Activated CD8-positive, alpha-beta memory T cell treated with anti-CD3 and anti-CD28 coated beads for 1 hour (primary cell): ENCODE measurements around the gene ZNF280B.
"Not testable (repeated sequence)": the region's sequence is repeated elsewhere in the genome, so short reads cannot be mapped to it uniquely, and the experiment has no call there.

Experiments
- DNase-seq, 2 donors: peaks; one replicate each; pipeline ENCODE4 v3.0.0-alpha.2; 2020; ENCODE audit warnings: low read depth in 1 of 2; ENCODE audit errors: extremely low read depth in 1 of 2

ZNF280B gene

DNA sequence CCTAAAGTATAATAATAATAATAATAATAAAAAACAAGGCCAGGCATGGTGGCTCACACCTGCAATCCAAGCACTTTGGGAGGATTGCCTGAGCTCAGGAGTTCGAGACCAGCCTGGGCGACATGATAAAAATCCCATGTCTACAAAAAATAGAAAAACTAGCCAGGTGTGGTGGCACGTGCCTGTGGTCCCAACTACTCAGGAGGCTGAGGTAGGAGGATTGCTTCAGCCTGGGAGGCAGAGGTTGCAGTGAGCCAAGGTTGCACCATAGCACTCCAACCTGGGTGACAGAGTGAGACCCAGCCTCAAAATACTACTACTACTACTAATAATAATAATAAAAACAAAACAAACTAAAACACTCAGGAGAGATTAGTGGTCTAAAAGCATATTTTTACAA, 27.1 kb upstream of the ZNF280B start:
- no peak for DNase-seq

DNA sequence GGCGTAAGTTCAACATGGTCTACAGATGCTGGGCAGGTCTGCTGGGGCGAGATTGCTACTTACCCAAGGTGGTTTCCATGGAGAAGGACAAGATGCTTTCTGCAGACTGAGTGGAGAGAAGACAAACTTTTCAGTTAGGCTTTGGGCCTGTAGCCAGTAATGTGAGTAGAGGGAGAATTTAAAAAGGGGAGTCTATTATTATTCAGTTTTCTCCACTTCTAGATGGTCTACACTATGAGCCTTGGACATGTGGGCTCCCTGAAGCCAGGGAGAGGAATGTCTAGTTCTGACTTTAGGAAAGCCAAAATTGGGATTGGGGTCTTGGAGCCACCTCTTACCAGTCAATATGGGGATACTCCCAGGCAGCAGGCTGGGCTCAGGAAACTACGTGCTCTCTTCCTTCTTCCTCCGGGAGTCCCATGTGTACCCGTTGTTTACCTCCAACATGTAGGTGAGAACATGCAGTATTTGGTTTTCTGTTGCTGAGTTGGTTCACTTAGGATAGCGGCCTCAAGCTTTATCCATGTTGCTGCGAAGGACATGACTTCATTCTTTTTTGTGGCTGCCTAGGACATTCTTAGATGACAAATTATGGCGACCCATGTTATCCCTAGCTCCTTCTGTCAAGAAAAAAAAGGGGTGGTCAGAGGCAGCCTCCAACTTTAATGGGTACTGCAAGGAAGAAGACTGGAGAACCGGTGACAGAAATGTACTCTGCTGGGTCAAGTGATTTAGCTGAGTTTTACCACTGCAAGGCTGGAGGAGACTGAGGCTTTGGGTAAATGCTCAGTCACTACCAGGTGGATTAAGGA, 26.3 kb upstream of the ZNF280B start:
- no peak for DNase-seq

DNA sequence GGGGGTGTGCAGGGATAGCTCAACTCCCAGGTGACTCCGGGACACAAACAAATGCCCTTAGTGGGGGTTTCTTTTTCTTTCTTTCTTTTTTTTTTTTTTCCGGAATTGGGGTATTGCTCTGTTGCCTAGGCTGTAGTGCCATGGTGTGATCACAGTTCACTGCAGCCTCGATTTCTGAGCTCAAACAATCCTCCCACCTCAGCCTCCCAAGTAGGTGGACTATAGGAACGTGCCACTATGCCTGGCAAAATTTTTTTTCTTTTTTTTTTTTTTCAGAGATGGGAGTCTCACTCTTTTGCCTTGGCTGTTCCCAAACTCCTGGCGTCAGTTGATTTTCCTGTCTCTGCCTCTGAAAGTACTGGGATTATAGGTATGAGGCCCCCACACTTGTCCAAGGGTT, 25.3 kb upstream of the ZNF280B start:
- DNase-seq: no peak

GRCh38 chr22:22533417-22533816, 24.9 kb upstream of the ZNF280B start:
- no peak for DNase-seq

DNA sequence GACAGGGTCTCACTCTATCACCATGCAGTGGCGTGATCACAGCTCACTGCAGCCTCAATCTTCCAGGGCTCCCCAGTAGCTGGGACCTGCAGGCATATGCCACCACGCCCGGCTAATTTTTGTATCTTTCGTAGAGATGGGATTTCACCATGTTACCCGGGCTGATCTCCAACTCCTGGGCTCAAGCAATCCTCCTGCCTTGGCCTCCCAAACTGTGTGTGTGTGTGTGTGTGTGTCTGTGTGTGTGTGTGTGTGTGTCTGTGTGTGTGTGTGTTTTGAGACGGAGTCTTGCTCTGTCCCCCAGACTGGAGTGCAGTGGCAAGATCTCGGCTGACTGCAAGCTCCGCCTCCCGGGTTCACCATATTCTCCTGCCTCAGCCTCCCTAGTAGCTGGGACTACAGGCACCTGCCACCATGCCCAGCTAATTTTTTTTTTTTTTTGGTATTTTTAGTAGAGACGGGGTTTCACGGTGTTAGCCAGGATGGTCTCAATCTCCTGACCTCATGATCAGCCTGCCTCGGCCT, 24.1 kb upstream of the ZNF280B start:
- not testable (repeated sequence) for DNase-seq

- no peak for DNase-seq
Measured at GRCh38 chr22:22531770-22532546, 23.4 kb upstream of the ZNF280B start.

- no peak for DNase-seq
Measured at GRCh38 chr22:22528780-22529179, 20.2 kb upstream of the ZNF280B start.

- DNase-seq: no peak
Measured at GRCh38 chr22:22527312-22527711, 18.8 kb upstream of the ZNF280B start.

GRCh38 chr22:22526125-22526912, 17.8 kb upstream of the ZNF280B start:
- no peak for DNase-seq

DNA sequence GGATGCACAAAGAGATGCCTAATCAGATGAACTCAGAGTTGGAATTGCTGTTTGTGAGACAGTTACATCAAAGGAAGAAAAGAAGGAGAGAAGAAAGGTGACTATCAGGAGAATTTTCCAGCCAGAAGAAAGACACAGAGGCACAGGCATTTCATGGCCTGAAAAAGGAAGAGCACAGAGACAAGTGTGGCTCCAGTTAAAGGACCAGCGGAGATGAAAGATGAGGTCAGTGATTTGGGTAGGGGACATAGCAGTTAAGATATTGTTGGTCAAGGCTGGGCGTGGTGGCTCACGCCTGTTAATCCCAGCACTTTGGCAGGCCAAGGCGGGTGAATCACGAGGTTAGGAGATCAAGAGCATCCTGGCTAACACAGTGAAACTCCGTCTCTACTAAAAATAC, 15.0 kb upstream of the ZNF280B start:
- DNase-seq: no peak

- no peak for DNase-seq
Measured at GRCh38 chr22:22521631-22522030, 13.1 kb upstream of the ZNF280B start.

DNA sequence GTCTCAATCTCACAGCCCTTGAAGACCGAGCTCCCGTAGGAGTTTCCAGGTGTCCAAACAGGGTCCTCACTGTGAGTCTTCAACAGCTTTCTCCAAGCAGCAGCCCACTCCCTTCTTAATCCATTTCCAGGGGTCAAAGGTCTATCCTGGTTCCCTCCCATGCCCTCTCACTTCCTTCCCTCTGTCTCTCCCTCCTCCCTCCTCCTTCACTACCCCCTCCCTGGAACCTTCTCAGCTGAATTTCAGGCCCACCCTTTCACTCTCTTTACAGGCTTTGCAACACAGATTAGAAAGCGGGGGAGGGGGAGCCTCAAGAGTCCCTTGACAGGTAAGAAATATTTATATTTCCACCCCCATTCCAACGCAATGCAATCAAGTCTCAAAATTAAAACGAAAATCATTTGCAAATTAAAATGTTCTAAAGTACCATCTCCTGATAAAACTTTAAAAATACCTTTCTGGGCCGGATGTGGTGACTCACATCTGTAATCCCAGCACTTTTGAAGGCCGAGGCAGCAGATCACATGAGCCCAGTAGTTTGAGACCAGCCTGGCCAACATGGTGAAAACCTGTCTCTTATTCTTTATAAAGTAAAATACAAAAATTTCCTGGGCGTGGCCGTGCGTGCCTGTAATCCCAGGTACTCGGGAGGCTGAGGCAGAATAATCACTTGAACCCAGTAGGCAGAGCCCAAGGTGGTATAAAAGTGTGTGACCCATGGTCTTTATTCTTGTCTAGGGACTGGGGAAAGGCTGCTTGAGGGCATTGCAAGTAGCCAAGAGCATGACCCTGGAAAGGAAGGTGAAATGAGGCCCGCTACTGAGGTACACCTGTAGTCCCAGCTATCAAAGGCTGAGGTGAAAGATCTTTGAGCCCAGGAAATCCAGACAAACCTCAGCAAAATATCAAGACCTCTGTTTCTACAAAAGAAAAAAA, 12.4 kb upstream of the ZNF280B start:
- DNase-seq: no peak

GRCh38 chr22:22520020-22520656, 11.6 kb upstream of the ZNF280B start, which contains the start of gene ZNF280A:
Gene ZNF280A, minus strand, starts transcription at chr22:22520270. Its CDS starts 4,640 bp downstream, at chr22:22515630.
- no peak for DNase-seq

GRCh38 chr22:22519591-22519990, 11.0 kb upstream of the ZNF280B start:
- DNase-seq: no peak

DNA sequence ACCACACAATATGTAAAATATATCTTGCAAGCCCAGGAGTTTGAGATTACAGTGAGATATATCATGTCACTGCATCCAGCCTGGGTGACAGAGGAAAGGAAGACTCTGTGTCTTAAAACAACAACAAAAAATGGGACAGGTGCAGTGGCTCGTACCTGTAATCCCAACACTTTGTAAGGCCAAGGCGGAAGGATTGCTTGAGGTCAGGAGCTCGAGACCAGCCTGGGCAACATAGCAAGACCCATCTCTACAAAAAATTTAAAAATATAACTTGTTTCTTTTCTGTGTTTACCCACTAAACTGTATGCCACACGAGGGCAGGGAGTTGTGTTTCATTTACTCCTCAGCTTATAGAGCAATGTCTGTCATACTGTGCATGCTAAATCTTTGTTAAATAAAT, 8.4 kb upstream of the ZNF280B start:
- no peak for DNase-seq

DNA sequence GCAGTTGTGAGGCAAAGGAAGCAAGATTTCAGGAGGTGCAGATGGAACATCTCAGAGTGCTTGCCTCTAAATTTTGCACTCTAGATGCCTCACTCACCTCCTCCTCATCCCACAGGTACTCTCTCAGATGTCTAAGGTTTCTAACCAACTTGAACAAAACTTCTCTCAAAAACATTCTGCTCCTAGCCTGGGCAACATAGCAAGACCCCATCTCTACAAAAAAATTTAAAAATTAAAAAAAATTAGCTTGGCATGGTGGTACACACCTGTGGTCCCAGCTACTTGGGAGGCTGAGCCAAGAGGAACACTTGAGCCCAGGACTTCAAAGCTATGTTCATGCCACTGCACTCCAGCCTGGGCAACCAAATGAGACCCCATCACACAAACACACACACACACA, 7.3 kb upstream of the ZNF280B start:
- no peak for DNase-seq

DNA sequence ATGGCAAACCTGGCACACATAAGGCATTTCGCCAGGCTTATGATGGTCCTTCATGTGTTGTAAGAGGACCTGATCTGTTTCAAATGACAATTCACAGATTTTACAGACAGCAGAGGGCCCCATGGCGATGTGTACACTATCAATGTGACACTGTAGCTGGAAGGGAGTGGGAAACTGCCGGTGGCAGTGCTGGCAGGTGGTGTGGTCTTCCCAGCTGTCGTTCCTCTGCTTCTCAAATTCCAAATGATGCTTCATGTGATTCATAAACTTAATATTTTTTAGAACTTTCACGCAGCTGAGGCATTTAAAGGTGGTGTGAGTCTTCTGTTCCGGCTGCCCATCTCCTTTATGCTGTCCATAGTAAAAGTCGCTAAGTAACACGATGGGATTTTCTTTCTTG, 5.9 kb upstream of the ZNF280B start:
- not testable (repeated sequence) for DNase-seq

DNA sequence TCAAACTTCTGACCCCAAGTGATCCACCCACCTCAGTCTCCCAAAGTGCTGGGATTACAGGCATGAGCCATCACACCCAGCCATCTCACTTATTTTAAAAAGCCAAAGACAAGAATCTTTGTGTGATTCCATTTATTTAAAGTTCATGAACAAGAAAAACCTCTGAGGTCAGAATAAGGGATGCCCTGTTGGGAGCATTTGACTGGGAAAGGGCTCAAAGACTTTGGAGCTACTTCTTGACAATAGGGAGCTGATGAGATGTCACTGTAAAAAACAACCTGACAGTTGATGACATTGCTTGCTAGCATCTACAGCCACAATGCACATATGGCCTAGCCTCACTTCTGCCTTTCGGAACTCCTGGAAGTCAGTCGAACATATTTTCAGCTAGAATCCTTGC, 5.1 kb upstream of the ZNF280B start:
- DNase-seq: no peak

DNA sequence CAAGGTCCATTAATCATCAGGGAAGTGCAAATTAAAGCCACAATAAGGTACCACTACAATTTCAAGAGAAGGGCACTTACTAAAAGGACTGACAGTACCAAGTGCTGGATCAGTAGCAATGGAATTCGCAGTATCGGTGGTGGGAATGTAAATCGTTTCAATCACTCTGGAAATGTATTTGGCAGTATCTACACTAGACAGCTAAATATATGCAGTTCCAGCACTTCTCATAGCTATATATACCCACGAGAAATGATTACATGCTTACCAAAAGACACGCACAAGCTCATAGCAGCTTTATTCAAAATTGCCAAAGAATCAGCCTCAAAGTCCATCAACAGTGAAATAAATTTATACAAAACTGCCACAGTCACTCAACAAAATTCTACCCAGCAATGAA, 4.4 kb upstream of the ZNF280B start:
- DNase-seq: no peak

GRCh38 chr22:22510833-22511232, 2.3 kb upstream of the ZNF280B start:
- not testable (repeated sequence) for DNase-seq
